GM18519 (cell line): ENCODE results near the gene NUP98.
A peak's percentile ranks its signal among the peaks of the same experiment; 100 is the strongest.
"Not testable (repeated sequence)": the region's sequence is repeated elsewhere in the genome, so short reads cannot be mapped to it uniquely, and the experiment has no call there.

ENCODE experiments used
- ATAC-seq: cut with Tn5 transposase; IDR thresholded peaks from one replicate; pipeline ENCODE4 v1.9.1; 2021; ENCODE audit warnings: mild to moderate bottlenecking, moderate library complexity; ENCODE audit not compliant: unreplicated experiment, low FRiP score

NUP98 gene

DNA sequence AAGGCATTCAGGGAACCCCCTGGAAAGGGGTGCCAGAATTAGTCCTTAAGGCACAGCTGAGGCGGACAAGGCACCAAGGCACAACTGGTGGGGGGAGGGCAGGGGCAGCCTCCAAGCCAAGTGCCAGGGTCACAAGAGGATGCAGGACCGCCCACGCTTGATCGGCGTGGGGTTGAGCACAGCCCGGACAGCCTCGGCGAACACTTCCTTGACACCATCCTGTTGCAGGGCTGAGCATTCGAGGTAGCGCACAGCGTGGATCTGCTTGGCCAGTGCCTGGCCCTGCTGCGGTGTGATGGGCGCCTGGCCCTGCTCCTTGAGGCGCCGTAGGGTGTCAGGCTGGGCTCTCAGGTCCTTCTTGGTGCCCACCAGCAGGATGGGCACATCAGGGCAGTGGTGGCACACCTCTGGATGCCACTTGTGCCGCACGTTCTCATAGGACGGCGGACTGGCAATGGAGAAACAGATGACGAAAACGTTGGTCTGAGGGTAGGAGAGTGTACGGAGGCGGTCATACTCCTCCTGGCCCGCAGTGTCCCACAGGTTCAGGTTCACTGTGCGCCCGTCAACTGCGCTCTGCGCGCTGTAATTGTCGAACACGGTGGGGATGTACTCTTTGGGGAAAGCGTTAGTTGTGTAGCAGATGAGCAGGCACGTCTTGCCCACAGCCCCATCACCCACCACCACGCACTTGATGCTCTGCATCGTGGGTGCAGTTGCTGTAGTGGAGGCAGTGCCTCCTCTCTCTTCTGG is 30.3 kb upstream of the NUP98 start:
- ATAC-seq, result no peak

DNA sequence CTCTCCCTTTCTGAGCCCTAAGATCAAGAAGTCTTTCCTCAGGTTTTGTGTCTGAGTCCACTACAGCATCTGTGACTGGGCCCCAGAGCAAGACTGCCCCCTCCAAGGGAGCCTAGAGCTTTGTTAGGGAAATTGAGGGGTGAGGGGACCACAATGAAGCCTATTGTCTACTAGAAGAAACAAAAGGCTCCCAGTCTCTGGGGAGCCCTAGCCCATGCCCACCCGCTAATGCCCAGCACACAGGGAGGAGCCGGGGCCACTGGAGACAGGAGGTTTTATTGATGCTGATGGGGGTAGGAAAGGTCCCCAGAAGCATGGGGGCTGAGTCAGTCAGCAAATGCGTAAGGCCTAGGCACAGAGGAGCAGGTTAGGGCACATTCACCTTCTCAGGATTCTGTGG is 29.4 kb upstream of the NUP98 start:
- no peak for ATAC-seq

GRCh38 chr11:3825473-3826154 is 28.3 kb upstream of the NUP98 start:
- ATAC-seq, result no peak

- no peak for ATAC-seq
These were observed 27.5 kb upstream of the NUP98 start for GRCh38 chr11:3824714-3825472.

DNA sequence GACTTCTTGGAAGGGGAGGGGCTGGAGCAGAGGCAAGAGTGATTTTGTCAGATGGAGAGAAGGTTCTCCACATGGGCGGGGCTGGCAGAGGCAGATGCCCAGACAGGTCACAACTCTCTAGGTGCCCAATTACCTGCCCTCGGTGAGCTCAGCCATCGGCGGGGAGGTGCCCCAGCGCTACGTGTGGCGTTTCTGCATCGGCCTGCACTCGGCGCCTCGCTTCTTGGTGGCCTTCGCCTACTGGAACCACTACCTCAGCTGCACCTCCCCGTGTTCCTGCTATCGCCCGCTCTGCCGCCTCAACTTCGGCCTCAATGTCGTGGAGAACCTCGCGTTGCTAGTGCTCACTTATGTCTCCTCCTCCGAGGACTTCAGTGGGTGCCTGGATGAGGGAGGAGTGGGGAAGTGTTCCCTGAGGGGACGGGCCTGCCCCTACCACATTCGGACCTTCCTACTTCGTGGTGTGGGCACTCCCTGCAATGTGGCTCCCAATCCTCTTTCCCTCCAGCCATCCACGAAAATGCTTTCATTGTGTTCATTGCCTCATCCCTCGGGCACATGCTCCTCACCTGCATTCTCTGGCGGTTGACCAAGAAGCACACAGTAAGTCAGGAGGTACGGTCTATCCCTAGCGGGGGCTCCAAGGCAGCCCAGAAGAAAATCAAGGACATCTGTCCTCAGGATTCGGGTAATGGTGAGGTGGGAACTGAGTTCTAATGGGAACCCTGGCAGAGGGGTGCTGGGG is 26.6 kb upstream of the NUP98 start:
- ATAC-seq, result no peak

DNA sequence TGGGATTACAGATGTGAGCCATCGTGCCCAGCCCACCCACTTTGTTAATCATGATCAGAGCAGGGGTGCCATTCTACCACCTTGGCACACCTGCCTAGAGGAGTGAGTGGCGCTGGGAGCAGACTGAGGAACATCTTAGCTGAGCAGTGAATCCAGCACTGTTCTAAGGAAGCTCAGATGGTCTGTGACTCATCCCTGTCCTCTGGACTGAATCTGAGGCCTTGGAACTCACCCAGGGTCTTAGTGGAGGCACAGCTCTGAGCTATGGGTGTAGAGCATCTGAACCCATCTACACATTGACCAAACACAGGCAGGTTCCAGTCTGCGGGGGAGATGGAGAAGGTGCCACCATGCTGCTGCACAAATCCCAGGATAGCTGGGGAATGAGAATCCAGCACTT is 25.9 kb upstream of the NUP98 start:
- no peak for ATAC-seq

DNA sequence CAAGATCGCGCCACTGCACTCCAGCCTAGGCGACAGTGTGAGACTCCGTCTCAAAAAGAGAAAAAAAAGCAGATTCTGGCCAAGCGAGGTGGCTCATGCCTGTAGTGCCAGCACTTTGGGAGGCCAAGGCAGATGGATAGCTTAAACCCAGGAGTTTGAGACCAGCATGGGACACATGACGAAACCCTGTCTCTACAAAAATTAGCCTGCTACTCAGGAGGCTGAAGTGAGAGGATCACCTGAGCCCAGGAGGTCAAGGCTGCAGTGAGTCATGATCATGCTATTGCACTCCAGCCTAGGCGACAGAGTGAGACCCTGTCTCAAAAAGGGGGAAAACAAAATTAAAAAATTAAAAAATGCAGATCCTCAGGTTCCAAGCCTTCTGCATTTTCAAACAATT is 25.0 kb upstream of the NUP98 start:
- ATAC-seq, result no peak

DNA sequence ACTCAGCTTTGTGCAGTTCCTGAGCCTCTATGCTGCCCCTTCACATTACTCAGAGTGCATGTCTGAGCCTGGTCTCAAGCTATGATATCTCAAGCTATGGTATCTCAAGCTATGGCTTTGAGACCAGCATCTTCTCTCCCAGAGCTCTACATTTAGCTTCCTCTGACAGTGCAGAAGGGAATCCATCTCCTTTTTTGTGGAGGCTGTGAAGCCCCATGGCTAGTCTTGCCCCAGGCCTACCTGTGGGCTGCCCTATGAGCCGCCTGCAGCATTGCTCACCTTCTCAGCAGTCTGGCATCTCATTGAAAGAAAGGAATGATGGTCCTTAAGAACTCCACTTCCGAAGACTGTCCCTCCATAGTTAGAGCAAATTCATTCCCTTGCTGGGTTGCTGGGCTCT is 23.6 kb upstream of the NUP98 start:
- no peak for ATAC-seq

GRCh38 chr11:3817181-3817800 is 19.9 kb upstream of the NUP98 start:
- ATAC-seq, result no peak

GRCh38 chr11:3816673-3817072 is 19.3 kb upstream of the NUP98 start:
- no peak for ATAC-seq

DNA sequence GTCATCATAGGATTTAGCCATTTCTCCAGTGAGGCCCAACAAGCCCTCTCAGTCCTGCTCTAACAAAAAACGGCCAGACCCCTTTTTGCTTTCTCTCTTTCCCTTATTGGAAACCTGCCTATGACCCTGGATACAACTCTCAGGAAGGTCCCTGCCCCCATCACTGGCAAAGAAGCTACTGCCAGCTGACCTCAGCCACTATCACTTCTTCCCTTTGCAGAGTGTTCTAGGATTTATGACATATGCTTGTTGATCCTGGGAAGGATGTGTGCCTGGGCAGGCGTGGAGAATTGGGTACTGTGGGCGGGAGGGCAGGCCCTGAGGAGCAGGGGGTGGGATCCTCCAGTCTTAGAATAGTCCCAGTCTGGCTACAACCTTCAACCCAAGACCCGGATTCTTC is 18.5 kb upstream of the NUP98 start:
- ATAC-seq, result no peak

- ATAC-seq, result not testable (repeated sequence)
These were observed 17.5 kb upstream of the NUP98 start for GRCh38 chr11:3814832-3815231.

- no peak for ATAC-seq
These were observed 13.6 kb upstream of the NUP98 start for GRCh38 chr11:3810951-3811350.

- ATAC-seq, result no peak
These were observed 13.1 kb upstream of the NUP98 start for GRCh38 chr11:3810446-3810845.

- no peak for ATAC-seq
These were observed 12.2 kb upstream of the NUP98 start for GRCh38 chr11:3809624-3809928.

GRCh38 chr11:3808861-3809623 is 11.7 kb upstream of the NUP98 start:
- ATAC-seq, result peak; percentile 89

GRCh38 chr11:3807909-3808860 is 10.8 kb upstream of the NUP98 start, which contains the start of gene PGAP2:
TSS of gene PGAP2 (plus strand) at chr11:3808560. CDS start at chr11:3811260, 2,700 bp downstream.
- ATAC-seq, result no peak

DNA sequence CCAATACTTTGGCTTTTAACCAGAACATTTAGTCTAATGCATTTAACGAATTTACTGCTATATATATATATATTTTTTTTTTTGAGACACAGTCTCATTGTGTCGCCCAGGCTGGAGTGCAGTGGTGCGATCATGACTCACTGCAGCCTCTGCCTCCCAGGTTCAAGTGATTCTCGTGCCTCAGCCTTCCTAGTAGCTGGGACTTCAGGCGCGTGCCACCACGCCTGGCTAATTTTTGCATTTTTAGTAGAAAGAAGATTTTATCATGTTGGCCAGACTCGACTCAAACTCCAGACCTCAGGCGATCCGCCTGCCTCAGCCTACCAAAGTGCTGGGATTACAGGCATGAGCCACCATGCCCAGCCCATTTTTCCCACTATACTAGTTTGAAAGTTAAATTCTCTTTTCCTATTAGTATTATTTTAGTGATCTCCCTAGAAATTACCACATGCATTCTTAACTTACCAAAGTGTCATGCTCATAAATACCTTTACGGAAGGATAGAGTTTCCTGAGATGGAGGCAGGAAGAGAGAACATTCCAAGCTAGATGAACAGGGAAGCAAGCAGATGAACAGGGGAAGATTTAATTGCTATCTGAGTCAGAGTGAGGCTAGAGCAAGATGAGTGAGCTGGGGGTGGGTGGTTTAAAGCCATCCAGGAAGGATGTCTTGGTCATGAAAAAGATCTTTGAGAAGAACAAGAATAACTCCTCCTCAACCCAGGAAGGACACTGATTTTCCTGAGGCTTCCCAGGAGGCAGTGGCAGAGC is 6.6 kb upstream of the NUP98 start:
- no peak for ATAC-seq
